A549 treated with DMSO at 1 μM for 4 hours (cell line): ENCODE results near the gene PCDH11Y. TPM values are rescaled to one million over a fixed set of nuclear protein-coding genes. Genes with fewer than 3 reads are reported as not detected.

Experiments used
- total RNA-seq: library from RNA; stranded (reverse); fragments of 200-300 nt; extraction: Qiagen RNA extraction; gene quantifications from 5 replicates; pipeline ENCODE4 v1.2.3, GENCODE V29; 2022; ENCODE audit warnings: low read depth

The PCDH11Y gene
- total RNA-seq: not detected in 5 replicates

GRCh38 chrY:5000057-5000456, at the start of gene PCDH11Y:
PCDH11Y (plus strand) TSS chrY:5000296; CDS start chrY:5057100, 56,804 bp downstream.

